NCI-H128 (cell line): ENCODE data around the gene TNIK.

Experiments used
- DNase-seq: peaks from one replicate; lab custom pipeline; 2025; ENCODE audit not compliant: unreplicated experiment; lab: John Stamatoyannopoulos, UW

The TNIK gene

GRCh38 chr3:171176244-171176933 lies 283.8 kb downstream of the TNIK start:
- DNase-seq = no peak

GRCh38 chr3:171175741-171176234 lies 284.4 kb downstream of the TNIK start:
- DNase-seq = no peak

- no peak for DNase-seq
Observed at GRCh38 chr3:171173736-171174135, 286.5 kb downstream of the TNIK start.

- DNase-seq = no peak
Observed at GRCh38 chr3:171172070-171172469, 288.1 kb downstream of the TNIK start.

GRCh38 chr3:171169866-171170265 lies 290.3 kb downstream of the TNIK start:
- no peak for DNase-seq

- no peak for DNase-seq
Observed at GRCh38 chr3:171169443-171169842, 290.8 kb downstream of the TNIK start.

GRCh38 chr3:171168551-171168950 lies 291.7 kb downstream of the TNIK start:
- no peak for DNase-seq

- DNase-seq = no peak
Observed at GRCh38 chr3:171168086-171168485, 292.1 kb downstream of the TNIK start.

GRCh38 chr3:171165983-171166382 lies 294.2 kb downstream of the TNIK start:
- no peak for DNase-seq

GRCh38 chr3:171165499-171165921 lies 294.7 kb downstream of the TNIK start:
- no peak for DNase-seq

GRCh38 chr3:171164067-171164465 lies 296.1 kb downstream of the TNIK start:
- no peak for DNase-seq

- no peak for DNase-seq
Observed at GRCh38 chr3:171163101-171164066, 296.8 kb downstream of the TNIK start.

GRCh38 chr3:171160325-171160724 lies 299.9 kb downstream of the TNIK start:
- no peak for DNase-seq

- no peak for DNase-seq
Observed at GRCh38 chr3:171159822-171160157, 300.4 kb downstream of the TNIK start.

GRCh38 chr3:171159024-171159821 lies 301.0 kb downstream of the TNIK start:
- DNase-seq = no peak

GRCh38 chr3:171157980-171158379 lies 302.2 kb downstream of the TNIK start:
- no peak for DNase-seq

- DNase-seq = no peak
Observed at GRCh38 chr3:171157286-171157685, 302.9 kb downstream of the TNIK start.

GRCh38 chr3:171156401-171157010 lies 303.7 kb downstream of the TNIK start:
- DNase-seq = no peak

- no peak for DNase-seq
Observed at GRCh38 chr3:171155122-171155700, 305.0 kb downstream of the TNIK start.

GRCh38 chr3:171150945-171151344 lies 309.3 kb downstream of the TNIK start:
- no peak for DNase-seq
